Measurements from ENCODE around the gene ZDHHC14. TPM values are rescaled to one million over a fixed set of nuclear protein-coding genes. Genes with fewer than 3 reads are reported as not detected.
A peak's percentile ranks its signal among the peaks of the same experiment; 100 is the strongest.

The ZDHHC14 gene
- total and polyA plus RNA-seq, 2 experiments from 2014 or later: 7.5 to 10.1 TPM

DNA sequence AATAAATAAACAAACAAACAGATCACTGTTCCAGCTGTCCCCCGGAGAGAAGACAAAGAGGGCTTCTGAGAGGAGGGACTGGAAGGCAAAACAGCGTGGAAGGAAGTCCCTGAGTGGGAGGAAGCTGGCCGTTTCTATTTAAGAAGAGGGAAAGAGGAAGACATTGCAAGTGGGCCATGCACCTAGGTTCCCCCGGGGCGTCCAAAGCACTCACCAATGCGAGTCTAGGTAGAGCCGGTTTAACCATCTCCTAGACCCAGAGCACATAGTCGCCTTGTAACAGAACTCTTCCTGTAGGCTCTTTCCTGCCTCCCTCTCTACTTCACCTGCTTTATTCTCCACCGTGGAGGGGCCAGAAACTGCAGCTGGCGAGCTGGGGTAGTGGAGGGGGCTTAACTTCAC, 158.4 kb downstream of the ZDHHC14 start:
- no peaks in the 10 kb centered on the region for H3K9me3 ChIP-seq (ENCODE audit: low read depth)
- no peak for DNase-seq (ENCODE audit: low read depth in 1 of 2, low spot score in 1 of 2)
- H3K27ac ChIP-seq: no peak overlapping the region
- peaks cover 7% of the 10 kb centered on the region for H3K4me1 ChIP-seq (ENCODE audit: low read depth)
- no peak overlapping the region for H3K4me3 ChIP-seq
- H3K27me3 ChIP-seq: no peaks in the 10 kb centered on the region
- TF ChIP-seq CTCF (IDR thresholded peaks at IDR 0.05; ENCODE audit: low read depth, low read length): no peak
- H3K36me3 ChIP-seq: no peaks in the 10 kb centered on the region

- Histone ChIP-seq H3K27ac (no peak overlapping the region), H3K9me3 (ENCODE audit: low read depth) (no peaks in the 10 kb centered on the region), H3K4me3 (no peak overlapping the region), H3K36me3 (no peaks in the 10 kb centered on the region), H3K27me3 (no peaks in the 10 kb centered on the region), H3K4me1 (ENCODE audit: low read depth) (peaks cover 7% of the 10 kb centered on the region)
- no peak for DNase-seq (ENCODE audit: low read depth in 1 of 2, low spot score in 1 of 2)
- no peak for TF ChIP-seq CTCF (IDR thresholded peaks at IDR 0.05; ENCODE audit: low read depth, low read length)
These were observed 159.1 kb downstream of the ZDHHC14 start for GRCh38 chr6:157539900-157540752.

DNA sequence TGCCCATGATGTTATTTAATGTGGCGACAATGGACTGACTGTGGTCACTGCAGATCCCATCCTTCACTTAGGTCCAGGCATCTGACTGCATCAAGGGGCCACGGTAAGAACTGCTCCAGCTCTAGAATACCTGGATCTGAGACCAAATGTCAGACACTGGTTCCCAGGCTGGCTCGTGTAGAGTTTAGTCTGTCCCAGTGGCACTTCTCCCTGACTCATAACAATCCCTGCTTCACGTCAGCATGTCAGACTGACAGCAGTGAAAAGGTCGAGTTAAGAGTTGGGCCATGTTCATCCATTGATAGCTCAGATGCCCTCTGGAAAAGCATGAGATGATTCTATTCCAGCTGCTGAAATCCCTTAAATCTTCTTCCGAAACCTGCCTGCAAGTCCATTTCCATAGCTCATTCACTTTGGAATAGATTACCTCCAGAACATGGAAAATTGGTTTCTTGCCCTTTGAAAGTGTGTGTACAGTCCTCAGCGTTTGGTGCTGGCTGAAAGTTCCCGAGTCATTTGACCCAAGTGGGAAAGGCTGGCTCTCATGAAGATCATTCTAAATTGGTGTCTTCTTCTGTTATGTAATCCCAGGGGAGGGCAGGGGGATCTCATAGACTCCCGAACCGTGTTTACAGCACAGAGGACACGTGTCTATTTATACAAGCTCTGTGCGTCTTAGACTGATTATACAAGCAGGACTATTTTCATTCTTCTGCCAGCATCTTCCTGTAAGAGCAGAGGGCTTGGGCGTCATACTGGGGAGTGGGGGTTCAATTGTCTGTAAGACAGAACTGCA, 160.8 kb downstream of the ZDHHC14 start:
- TF ChIP-seq CTCF (IDR thresholded peaks at IDR 0.05; ENCODE audit: low read depth, low read length): no peak
- Histone ChIP-seq H3K27me3 (no peaks in the 10 kb centered on the region), H3K9me3 (ENCODE audit: low read depth) (no peaks in the 10 kb centered on the region), H3K36me3 (no peaks in the 10 kb centered on the region), H3K27ac (peak overlapping the region; percentile 45), H3K4me3 (no peak overlapping the region), H3K4me1 (ENCODE audit: low read depth) (peaks cover 7% of the 10 kb centered on the region)
- DNase-seq (ENCODE audit: low read depth in 1 of 2, low spot score in 1 of 2): peak in 1 of 2 donors; percentile 61

- H3K27ac ChIP-seq: no peak overlapping the region
- peaks cover 7% of the 10 kb centered on the region for H3K4me1 ChIP-seq (ENCODE audit: low read depth)
- DNase-seq (ENCODE audit: low read depth in 1 of 2, low spot score in 1 of 2): no peak
- no peaks in the 10 kb centered on the region for H3K36me3 ChIP-seq
- H3K4me3 ChIP-seq: no peak overlapping the region
- no peaks in the 10 kb centered on the region for H3K27me3 ChIP-seq
- no peaks in the 10 kb centered on the region for H3K9me3 ChIP-seq (ENCODE audit: low read depth)
- no peak for TF ChIP-seq CTCF (IDR thresholded peaks at IDR 0.05; ENCODE audit: low read depth, low read length)
These were observed 161.6 kb downstream of the ZDHHC14 start for GRCh38 chr6:157542414-157543160.

DNA sequence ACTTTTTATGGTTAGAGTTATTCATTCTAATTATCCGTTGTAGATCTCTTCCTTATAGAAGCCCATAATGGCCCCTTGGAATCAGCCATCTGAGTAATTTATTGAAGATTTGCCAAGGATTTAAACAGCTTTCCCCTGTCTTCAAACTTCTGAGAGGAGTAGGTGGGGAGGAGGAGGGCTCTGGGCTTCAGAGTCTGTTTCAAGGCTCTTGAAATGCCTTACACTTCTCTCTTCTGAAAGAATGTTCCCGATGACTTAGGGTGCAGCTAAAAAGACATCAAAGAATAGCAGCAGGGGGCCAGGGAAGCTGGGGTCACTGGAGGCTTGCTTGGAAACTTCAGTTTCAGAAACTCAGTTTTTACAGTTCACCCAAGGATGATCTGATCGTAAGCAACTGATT, 165.3 kb downstream of the ZDHHC14 start:
- H3K36me3 ChIP-seq: no peaks in the 10 kb centered on the region
- no peaks in the 10 kb centered on the region for H3K9me3 ChIP-seq (ENCODE audit: low read depth)
- H3K27ac ChIP-seq: no peak overlapping the region
- H3K27me3 ChIP-seq: no peaks in the 10 kb centered on the region
- no peak overlapping the region for H3K4me3 ChIP-seq
- H3K4me1 ChIP-seq (ENCODE audit: low read depth): peaks cover 4% of the 10 kb centered on the region
- no peak for TF ChIP-seq CTCF (IDR thresholded peaks at IDR 0.05; ENCODE audit: low read depth, low read length)
- DNase-seq (ENCODE audit: low read depth in 1 of 2, low spot score in 1 of 2): no peak
